Glutamatergic neuron (in vitro differentiated cells): Measurements from ENCODE around the gene HYAL1. TPM values are rescaled to one million over a fixed set of nuclear protein-coding genes. Genes with fewer than 3 reads are reported as not detected.
"Not testable (repeated sequence)": the region's sequence is repeated elsewhere in the genome, so short reads cannot be mapped to it uniquely, and the experiment has no call there.

Experiments
- DNase-seq: peaks from one replicate; pipeline ENCODE4 v3.0.0; 2022
- H3K27ac Mint-ChIP-seq: one replicate; pipeline ENCODE4 v1.8.0; 2020; ENCODE audit warnings: mild to moderate bottlenecking, mixed read lengths, inconsistent platforms; ENCODE audit not compliant: unreplicated experiment
- H3K27me3 Mint-ChIP-seq: one replicate; pipeline ENCODE4 v1.8.0; 2020; ENCODE audit warnings: mild to moderate bottlenecking, moderate library complexity, mixed read lengths, inconsistent platforms; ENCODE audit not compliant: unreplicated experiment
- H3K36me3 Mint-ChIP-seq: one replicate; pipeline ENCODE4 v1.8.0; 2020; ENCODE audit warnings: mild to moderate bottlenecking, mixed read lengths, inconsistent platforms; ENCODE audit not compliant: unreplicated experiment
- H3K4me1 Mint-ChIP-seq: one replicate; pipeline ENCODE4 v1.8.0; 2020; ENCODE audit warnings: mild to moderate bottlenecking, low read depth, mixed read lengths, inconsistent platforms; ENCODE audit not compliant: unreplicated experiment
- H3K4me3 Mint-ChIP-seq: one replicate; pipeline ENCODE4 v1.8.0; 2020; ENCODE audit warnings: mild to moderate bottlenecking, mixed read lengths, inconsistent platforms; ENCODE audit not compliant: unreplicated experiment
- H3K9me3 Mint-ChIP-seq: one replicate; pipeline ENCODE4 v1.8.0; 2020; ENCODE audit warnings: mild to moderate bottlenecking, moderate library complexity, mixed read lengths, inconsistent platforms; ENCODE audit not compliant: unreplicated experiment
- CTCF ChIP-seq: fragments of 200-600 bp; sonication (generic); IDR thresholded peaks from one replicate; pipeline ENCODE4 v1.5.0; 2021; ENCODE audit not compliant: partially characterized antibody, unreplicated experiment
- total RNA-seq: library from RNA; stranded (reverse); fragmentation: NEBNext Ultra II Directional; extraction: Animal tissue kit (Norgen Biotek cat#: 25700); gene quantifications from one replicate; pipeline ENCODE4 v1.2.1, GENCODE V29; 2021; ENCODE audit not compliant: unreplicated experiment

The HYAL1 gene
- total RNA-seq, 1 donor from 2014 or later, result 0.96 TPM

- Mint-ChIP-seq H3K27me3 (peaks cover 11% of the 10 kb centered on the region), H3K4me1 (peaks cover 9% of the 10 kb centered on the region), H3K27ac (no peak overlapping the region), H3K9me3 (peaks cover 8% of the 10 kb centered on the region), H3K36me3 (no peaks in the 10 kb centered on the region), H3K4me3 (no peak overlapping the region)
- no peak for TF ChIP-seq CTCF
- no peak for DNase-seq
Measured at GRCh38 chr3:50264964-50265485, 38.3 kb downstream of the HYAL1 start.

- peak; percentile 62 for DNase-seq
- no peak for TF ChIP-seq CTCF
- Mint-ChIP-seq H3K9me3 (peaks cover 11% of the 10 kb centered on the region), H3K4me1 (peaks cover 9% of the 10 kb centered on the region), H3K27ac (no peak overlapping the region), H3K4me3 (no peak overlapping the region), H3K27me3 (peaks cover 15% of the 10 kb centered on the region), H3K36me3 (no peaks in the 10 kb centered on the region)
Measured at GRCh38 chr3:50264383-50264963, 38.9 kb downstream of the HYAL1 start.

- no peaks in the 10 kb centered on the region for H3K36me3 Mint-ChIP-seq
- H3K27ac Mint-ChIP-seq, result no peak overlapping the region
- DNase-seq, result no peak
- H3K4me1 Mint-ChIP-seq, result peaks cover 9% of the 10 kb centered on the region
- no peak overlapping the region for H3K4me3 Mint-ChIP-seq
- H3K27me3 Mint-ChIP-seq, result peaks cover 15% of the 10 kb centered on the region
- TF ChIP-seq CTCF, result no peak
- H3K9me3 Mint-ChIP-seq, result peaks cover 12% of the 10 kb centered on the region
Measured at GRCh38 chr3:50263478-50264382, 39.6 kb downstream of the HYAL1 start.

GRCh38 chr3:50262778-50263177, 40.6 kb downstream of the HYAL1 start:
- H3K9me3 Mint-ChIP-seq, result peaks cover 14% of the 10 kb centered on the region
- H3K27ac Mint-ChIP-seq, result no peak overlapping the region
- H3K4me1 Mint-ChIP-seq, result peaks cover 8% of the 10 kb centered on the region
- no peak overlapping the region for H3K4me3 Mint-ChIP-seq
- DNase-seq, result no peak
- no peak for TF ChIP-seq CTCF
- H3K36me3 Mint-ChIP-seq, result no peaks in the 10 kb centered on the region
- peaks cover 15% of the 10 kb centered on the region for H3K27me3 Mint-ChIP-seq

- H3K4me3 Mint-ChIP-seq, H3K36me3 Mint-ChIP-seq, DNase-seq, H3K27ac Mint-ChIP-seq: not testable (repeated sequence)
- peaks cover 10% of the 10 kb centered on the region for H3K4me1 Mint-ChIP-seq
- peaks cover 18% of the 10 kb centered on the region for H3K27me3 Mint-ChIP-seq
- peaks cover 14% of the 10 kb centered on the region for H3K9me3 Mint-ChIP-seq
Measured at GRCh38 chr3:50262200-50262599, 41.2 kb downstream of the HYAL1 start.
